ENCODE data around the gene XRCC4. TPM values are rescaled to one million over a fixed set of nuclear protein-coding genes. Genes with fewer than 3 reads are reported as not detected.

XRCC4 gene
- total and polyA plus RNA-seq, 2 of the 13 experiments (the other 11 are each of a cell fraction or from before 2014, with no cell fraction given) = 2.8 to 12.6 TPM

DNA sequence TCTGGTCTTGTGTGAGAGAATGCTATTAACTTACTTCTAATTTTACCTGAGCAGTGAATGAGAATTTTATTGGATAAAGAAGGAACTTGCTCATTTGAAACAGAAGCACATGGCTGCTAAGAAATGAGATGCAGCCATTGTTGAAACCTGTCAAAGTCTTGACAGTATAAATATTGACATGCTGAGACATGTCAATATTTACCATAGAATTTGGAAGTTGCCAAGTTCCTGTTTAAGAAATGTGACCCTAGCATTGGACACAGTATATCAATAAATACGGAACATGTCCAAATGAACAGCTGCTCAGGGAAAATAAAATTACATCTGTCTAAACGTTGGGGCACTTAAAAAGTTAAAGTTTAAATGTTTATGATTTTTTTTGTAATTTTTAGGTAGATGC lies 7.8 kb downstream of the XRCC4 start (continued):
- TF ChIP-seq, protein P1, sequence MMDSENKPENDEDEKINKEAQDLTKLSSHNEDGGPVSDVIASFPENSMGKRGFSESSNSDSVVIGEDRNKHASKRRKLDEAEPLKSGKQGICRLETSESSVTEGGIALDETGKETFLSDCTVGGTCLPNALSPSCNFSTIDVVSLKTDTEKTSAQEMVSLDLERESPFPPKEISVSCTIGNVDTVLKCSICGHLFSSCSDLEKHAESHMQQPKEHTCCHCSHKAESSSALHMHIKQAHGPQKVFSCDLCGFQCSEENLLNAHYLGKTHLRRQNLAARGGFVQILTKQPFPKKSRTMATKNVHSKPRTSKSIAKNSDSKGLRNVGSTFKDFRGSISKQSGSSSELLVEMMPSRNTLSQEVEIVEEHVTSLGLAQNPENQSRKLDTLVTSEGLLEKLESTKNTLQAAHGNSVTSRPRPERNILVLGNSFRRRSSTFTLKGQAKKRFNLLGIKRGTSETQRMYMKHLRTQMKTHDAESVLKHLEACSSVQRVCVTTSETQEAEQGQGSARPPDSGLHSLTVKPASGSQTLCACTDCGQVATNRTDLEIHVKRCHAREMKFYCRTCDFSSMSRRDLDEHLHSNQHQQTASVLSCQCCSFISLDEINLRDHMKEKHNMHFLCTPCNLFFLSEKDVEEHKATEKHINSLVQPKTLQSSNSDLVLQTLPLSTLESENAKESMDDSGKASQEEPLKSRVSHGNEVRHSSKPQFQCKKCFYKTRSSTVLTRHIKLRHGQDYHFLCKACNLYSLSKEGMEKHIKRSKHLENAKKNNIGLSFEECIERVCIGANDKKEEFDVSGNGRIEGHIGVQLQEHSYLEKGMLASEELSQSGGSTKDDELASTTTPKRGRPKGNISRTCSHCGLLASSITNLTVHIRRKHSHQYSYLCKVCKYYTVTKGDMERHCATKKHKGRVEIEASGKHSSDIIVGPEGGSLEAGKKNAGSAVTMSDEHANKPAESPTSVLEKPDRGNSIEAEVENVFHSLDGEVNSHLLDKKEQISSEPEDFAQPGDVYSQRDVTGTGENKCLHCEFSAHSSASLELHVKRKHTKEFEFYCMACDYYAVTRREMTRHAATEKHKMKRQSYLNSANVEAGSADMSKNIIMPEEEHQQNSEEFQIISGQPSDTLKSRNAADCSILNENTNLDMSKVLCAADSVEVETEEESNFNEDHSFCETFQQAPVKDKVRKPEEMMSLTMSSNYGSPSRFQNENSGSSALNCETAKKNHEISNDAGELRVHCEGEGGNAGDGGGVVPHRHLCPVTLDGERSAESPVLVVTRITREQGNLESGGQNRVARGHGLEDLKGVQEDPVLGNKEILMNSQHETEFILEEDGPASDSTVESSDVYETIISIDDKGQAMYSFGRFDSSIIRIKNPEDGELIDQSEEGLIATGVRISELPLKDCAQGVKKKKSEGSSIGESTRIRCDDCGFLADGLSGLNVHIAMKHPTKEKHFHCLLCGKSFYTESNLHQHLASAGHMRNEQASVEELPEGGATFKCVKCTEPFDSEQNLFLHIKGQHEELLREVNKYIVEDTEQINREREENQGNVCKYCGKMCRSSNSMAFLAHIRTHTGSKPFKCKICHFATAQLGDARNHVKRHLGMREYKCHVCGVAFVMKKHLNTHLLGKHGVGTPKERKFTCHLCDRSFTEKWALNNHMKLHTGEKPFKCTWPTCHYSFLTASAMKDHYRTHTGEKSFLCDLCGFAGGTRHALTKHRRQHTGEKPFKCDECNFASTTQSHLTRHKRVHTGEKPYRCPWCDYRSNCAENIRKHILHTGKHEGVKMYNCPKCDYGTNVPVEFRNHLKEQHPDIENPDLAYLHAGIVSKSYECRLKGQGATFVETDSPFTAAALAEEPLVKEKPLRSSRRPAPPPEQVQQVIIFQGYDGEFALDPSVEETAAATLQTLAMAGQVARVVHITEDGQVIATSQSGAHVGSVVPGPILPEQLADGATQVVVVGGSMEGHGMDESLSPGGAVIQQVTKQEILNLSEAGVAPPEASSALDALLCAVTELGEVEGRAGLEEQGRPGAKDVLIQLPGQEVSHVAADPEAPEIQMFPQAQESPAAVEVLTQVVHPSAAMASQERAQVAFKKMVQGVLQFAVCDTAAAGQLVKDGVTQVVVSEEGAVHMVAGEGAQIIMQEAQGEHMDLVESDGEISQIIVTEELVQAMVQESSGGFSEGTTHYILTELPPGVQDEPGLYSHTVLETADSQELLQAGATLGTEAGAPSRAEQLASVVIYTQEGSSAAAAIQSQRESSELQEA (CRISPR knock-in tag; IDR thresholded peaks at IDR 0.05; ENCODE audit: not compliant biosample characterization) = no peak
- TF ChIP-seq, protein P2, sequence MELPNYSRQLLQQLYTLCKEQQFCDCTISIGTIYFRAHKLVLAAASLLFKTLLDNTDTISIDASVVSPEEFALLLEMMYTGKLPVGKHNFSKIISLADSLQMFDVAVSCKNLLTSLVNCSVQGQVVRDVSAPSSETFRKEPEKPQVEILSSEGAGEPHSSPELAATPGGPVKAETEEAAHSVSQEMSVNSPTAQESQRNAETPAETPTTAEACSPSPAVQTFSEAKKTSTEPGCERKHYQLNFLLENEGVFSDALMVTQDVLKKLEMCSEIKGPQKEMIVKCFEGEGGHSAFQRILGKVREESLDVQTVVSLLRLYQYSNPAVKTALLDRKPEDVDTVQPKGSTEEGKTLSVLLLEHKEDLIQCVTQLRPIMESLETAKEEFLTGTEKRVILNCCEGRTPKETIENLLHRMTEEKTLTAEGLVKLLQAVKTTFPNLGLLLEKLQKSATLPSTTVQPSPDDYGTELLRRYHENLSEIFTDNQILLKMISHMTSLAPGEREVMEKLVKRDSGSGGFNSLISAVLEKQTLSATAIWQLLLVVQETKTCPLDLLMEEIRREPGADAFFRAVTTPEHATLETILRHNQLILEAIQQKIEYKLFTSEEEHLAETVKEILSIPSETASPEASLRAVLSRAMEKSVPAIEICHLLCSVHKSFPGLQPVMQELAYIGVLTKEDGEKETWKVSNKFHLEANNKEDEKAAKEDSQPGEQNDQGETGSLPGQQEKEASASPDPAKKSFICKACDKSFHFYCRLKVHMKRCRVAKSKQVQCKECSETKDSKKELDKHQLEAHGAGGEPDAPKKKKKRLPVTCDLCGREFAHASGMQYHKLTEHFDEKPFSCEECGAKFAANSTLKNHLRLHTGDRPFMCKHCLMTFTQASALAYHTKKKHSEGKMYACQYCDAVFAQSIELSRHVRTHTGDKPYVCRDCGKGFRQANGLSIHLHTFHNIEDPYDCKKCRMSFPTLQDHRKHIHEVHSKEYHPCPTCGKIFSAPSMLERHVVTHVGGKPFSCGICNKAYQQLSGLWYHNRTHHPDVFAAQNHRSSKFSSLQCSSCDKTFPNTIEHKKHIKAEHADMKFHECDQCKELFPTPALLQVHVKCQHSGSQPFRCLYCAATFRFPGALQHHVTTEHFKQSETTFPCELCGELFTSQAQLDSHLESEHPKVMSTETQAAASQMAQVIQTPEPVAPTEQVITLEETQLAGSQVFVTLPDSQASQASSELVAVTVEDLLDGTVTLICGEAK (IDR thresholded peaks at IDR 0.05) = no peak
- TF ChIP-seq, protein P2 (CRISPR knock-in tag; IDR thresholded peaks at IDR 0.05) = no peak
- TF ChIP-seq, protein P3, sequence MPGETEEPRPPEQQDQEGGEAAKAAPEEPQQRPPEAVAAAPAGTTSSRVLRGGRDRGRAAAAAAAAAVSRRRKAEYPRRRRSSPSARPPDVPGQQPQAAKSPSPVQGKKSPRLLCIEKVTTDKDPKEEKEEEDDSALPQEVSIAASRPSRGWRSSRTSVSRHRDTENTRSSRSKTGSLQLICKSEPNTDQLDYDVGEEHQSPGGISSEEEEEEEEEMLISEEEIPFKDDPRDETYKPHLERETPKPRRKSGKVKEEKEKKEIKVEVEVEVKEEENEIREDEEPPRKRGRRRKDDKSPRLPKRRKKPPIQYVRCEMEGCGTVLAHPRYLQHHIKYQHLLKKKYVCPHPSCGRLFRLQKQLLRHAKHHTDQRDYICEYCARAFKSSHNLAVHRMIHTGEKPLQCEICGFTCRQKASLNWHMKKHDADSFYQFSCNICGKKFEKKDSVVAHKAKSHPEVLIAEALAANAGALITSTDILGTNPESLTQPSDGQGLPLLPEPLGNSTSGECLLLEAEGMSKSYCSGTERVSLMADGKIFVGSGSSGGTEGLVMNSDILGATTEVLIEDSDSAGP (CRISPR knock-in tag; IDR thresholded peaks at IDR 0.05; ENCODE audit: borderline replicate concordance) = no peak
- TF ChIP-seq RXRA (CRISPR knock-in tag; IDR thresholded peaks at IDR 0.05) (no peak), ZNF773 (CRISPR knock-in tag; IDR thresholded peaks at IDR 0.05; ENCODE audit: borderline replicate concordance) (no peak), TSC22D2 (CRISPR knock-in tag; IDR thresholded peaks at IDR 0.05; ENCODE audit: borderline replicate concordance) (no peak)
- TF ChIP-seq, protein P4, sequence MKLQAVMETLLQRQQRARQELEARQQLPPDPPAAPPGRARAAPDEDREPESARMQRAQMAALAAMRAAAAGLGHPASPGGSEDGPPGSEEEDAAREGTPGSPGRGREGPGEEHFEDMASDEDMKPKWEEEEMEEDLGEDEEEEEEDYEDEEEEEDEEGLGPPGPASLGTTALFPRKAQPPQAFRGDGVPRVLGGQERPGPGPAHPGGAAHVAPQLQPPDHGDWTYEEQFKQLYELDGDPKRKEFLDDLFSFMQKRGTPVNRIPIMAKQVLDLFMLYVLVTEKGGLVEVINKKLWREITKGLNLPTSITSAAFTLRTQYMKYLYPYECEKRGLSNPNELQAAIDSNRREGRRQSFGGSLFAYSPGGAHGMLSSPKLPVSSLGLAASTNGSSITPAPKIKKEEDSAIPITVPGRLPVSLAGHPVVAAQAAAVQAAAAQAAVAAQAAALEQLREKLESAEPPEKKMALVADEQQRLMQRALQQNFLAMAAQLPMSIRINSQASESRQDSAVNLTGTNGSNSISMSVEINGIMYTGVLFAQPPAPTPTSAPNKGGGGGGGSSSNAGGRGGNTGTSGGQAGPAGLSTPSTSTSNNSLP (IDR thresholded peaks at IDR 0.05; ENCODE audit: low read depth, low read length) = peak; percentile 83
